Breast epithelium (tissue), 3 donors: Measurements from ENCODE around the gene TMCC3.

Experiments used
- POLR2A ChIP-seq: fragments of 450-650 bp; IDR thresholded peaks from one replicate; pipeline ENCODE4 v1.6.1; 2016; ENCODE audit warnings: antibody characterized with exemption, mild to moderate bottlenecking, moderate library complexity
- POLR2AphosphoS5 ChIP-seq, 3 donors: sonication (generic); formaldehyde crosslinking; IDR thresholded peaks; one replicate each; pipeline ENCODE4 v1.6.1; 2017; ENCODE audit warnings: antibody characterized with exemption in 3 of 3

DNA sequence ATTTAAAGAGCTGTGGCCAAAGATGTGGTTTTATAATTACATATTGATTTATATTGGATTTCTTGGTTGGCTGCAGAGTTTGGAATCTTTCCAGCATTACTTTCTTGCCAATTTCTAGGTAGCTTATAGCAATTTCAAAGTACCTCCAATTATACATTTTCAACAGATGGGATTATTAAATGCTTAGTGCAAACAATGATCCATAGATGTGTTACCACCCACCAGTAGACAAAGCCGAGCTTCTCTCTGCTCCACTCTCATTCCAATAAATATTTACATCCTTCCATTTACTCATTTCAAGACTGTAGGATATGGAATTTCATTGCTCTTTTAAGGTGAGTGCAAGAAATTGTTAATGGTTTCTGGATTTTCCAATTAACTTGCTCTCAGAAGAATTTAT, 21.6 kb upstream of the TMCC3 start:
- no peak for TF ChIP-seq POLR2A
- TF ChIP-seq POLR2AphosphoS5 (IDR thresholded peaks at IDR 0.05), result no peak
